Uterus (tissue), 2 donors: ENCODE measurements around the gene OVOL3.

Experiments used
- POLR2A ChIP-seq, 2 donors: fragments of 450-650 bp; IDR thresholded peaks; one replicate each; pipeline ENCODE4 v1.6.1; 2016; ENCODE audit warnings: antibody characterized with exemption in 2 of 2, mild to moderate bottlenecking in 1 of 2, moderate library complexity in 1 of 2
- TF ChIP-seq, protein P1 (sequence below), 4 experiments: fragments of 200-600 bp in 2 of 4; fragments of 450-650 bp in 2 of 4; sonication (generic) in 2 of 4; IDR thresholded peaks; one replicate each; pipeline ENCODE4 v1.5.1; 2016 to 2019; ENCODE audit warnings: antibody characterized with exemption in 4 of 4, mild to moderate bottlenecking in 2 of 4, moderate library complexity in 1 of 4

DNA sequence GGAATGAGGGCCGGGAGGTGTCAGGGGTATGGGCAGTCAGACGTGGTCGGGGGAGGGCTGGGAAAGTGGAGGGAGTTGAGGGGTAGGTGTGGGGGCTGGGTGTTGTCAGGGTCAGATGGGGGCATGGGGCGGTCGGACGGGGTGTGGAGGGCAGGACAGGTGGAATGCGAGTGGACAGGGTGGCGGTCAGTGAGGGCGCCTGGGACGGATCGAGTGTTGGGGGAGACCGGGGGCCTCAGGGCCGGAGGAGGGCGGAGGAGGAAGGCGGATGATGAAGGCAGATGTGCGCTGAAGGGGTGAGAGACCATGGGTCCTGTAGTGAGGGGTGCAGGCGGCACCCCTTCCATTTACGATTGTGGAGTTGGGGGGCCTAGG is 10.0 kb downstream of the OVOL3 start:
- TF ChIP-seq, protein P1, sequence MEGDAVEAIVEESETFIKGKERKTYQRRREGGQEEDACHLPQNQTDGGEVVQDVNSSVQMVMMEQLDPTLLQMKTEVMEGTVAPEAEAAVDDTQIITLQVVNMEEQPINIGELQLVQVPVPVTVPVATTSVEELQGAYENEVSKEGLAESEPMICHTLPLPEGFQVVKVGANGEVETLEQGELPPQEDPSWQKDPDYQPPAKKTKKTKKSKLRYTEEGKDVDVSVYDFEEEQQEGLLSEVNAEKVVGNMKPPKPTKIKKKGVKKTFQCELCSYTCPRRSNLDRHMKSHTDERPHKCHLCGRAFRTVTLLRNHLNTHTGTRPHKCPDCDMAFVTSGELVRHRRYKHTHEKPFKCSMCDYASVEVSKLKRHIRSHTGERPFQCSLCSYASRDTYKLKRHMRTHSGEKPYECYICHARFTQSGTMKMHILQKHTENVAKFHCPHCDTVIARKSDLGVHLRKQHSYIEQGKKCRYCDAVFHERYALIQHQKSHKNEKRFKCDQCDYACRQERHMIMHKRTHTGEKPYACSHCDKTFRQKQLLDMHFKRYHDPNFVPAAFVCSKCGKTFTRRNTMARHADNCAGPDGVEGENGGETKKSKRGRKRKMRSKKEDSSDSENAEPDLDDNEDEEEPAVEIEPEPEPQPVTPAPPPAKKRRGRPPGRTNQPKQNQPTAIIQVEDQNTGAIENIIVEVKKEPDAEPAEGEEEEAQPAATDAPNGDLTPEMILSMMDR (IDR thresholded peaks at IDR 0.05), result no peak
- no peak for TF ChIP-seq POLR2A (IDR thresholded peaks at IDR 0.05)
